ENCODE results near the gene TMEM150C.

The TMEM150C gene

DNA sequence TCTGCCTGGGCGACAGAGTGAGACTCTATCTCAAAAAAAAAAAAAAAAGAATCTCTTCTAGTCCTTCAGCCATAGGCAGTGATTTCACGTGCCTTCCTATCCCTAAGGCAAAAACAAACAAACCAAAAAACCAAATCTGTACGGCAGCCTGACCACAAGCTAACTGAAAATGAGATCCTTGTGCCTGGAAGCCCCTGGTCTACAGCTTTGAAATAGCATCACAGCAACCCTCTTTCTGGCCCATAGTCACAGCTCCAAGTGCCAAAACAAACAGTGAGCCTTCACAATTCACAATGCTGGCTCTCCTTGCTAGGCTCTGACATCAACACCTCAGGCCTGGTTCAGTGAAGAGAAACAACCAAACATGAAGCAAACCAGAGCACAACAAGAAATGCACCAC is 46.1 kb downstream of the TMEM150C start:
- Mint-ChIP-seq H3K36me3 (no peaks in the 10 kb centered on the region), H3K4me1 (no peaks in the 10 kb centered on the region), H3K27me3 (peaks cover 8% of the 10 kb centered on the region), H3K27ac (no peak overlapping the region), H3K9me3 (no peaks in the 10 kb centered on the region), H3K4me3 (no peak overlapping the region)
- DNase-seq: no peak
- CTCF ChIA-PET: no interaction called here

DNA sequence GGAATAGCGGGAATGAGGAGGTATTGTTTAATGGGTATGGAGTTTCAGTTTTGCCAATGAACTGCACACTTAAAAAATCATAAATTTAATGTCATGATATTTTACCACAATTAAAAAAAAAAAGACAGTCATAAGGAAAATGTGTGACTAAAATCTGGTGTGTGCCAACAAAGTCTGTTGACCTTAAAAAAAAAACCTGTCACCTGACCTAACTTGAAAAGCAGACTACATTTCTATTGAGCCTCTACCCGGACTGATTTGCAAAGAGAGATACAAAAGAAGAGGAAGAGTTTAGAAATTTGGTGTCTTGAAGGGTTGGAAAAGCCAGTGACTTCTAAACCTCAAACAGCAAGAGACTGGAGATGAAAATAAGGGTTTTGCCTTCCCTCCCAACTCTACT is 48.4 kb downstream of the TMEM150C start:
- Mint-ChIP-seq H3K4me1 (no peaks in the 10 kb centered on the region), H3K9me3 (no peaks in the 10 kb centered on the region), H3K36me3 (no peaks in the 10 kb centered on the region), H3K4me3 (no peak overlapping the region), H3K27ac (no peak overlapping the region), H3K27me3 (peaks cover 15% of the 10 kb centered on the region)
- CTCF ChIA-PET: no interaction called here
- DNase-seq: no peak

DNA sequence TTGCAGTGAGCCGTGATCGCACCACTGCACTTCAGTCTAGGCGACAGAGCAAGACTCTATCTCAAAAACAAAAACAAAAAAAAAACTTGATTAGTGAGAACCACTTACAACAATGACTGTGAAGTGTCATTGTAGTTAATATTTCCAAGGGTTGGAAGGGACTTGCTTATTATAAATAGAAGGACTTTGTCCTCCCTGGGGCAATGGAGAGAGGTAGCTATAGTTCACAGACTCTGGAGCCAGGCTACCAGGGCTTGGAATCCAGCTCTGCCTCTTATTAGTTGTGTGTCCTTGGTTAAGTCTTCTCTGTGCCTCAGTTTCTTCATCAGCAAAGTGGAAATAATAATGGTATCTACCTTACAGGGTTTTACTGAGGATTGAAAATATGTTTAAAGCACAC is 51.6 kb downstream of the TMEM150C start:
- CTCF ChIA-PET: no interaction called here
- no peak overlapping the region for H3K27ac Mint-ChIP-seq
- no peaks in the 10 kb centered on the region for H3K36me3 Mint-ChIP-seq
- no peak overlapping the region for H3K4me3 Mint-ChIP-seq
- peaks cover 12% of the 10 kb centered on the region for H3K27me3 Mint-ChIP-seq
- H3K4me1 Mint-ChIP-seq: no peaks in the 10 kb centered on the region
- no peaks in the 10 kb centered on the region for H3K9me3 Mint-ChIP-seq
- DNase-seq: no peak

DNA sequence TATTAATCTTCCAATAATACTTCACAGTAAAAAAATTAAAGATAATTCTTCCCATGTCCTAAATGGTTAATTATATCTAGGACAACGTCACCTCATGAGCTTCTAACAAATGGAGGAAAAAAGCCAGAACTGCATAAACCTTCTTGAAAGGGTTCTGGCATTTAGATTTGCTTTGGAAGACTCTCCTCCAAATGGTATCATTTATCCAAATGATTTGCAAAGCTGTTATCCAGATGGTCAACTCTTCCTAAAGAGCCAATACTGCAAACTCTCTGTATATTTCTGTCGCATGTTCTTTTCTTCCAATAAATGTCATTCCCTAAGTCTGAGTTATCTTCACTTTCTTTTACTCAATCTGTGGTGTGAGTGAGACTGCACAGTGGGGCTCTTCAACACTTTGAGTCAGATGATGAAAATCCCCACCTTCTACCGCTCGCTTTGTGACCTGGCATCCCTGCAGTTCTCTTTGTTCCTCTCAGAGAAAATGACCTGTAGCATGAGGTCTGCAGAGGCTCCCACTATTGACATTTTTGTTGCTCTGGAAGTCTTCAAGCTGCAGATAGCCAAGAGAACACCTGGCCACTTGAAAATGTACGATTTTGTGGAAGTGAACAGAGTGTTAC is 52.9 kb downstream of the TMEM150C start:
- Mint-ChIP-seq H3K27ac (no peak overlapping the region), H3K4me3 (no peak overlapping the region), H3K36me3 (no peaks in the 10 kb centered on the region), H3K4me1 (no peaks in the 10 kb centered on the region), H3K9me3 (no peaks in the 10 kb centered on the region), H3K27me3 (peaks cover 12% of the 10 kb centered on the region)
- CTCF ChIA-PET: interaction anchor here (0.7 kb wide), 1 partner anchor 54 kb away, joined by 3 read pairs; no protein-coding TSS in a partner anchor
- no peak for DNase-seq

DNA sequence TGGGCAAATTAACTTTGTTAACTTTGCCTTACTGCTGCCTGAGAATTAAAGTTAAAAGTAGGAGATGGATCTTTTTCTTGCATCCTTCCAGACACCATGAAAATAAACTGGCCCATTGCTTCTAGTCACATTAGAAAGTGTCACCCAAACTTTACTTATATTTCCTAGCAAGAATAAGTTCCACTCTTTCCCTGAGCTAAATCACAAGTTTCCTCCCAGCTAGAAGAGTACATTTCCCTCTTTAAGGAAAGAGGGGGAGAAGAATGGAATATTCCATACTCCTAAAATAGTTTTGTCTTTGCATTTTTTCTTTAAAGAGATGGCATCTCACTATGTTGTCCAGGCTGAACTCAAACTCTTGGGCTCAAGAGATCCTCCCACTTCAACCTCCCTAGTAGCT is 53.8 kb downstream of the TMEM150C start:
- Mint-ChIP-seq H3K36me3 (no peaks in the 10 kb centered on the region), H3K27ac (no peak overlapping the region), H3K4me3 (no peak overlapping the region), H3K4me1 (no peaks in the 10 kb centered on the region), H3K9me3 (no peaks in the 10 kb centered on the region), H3K27me3 (peaks cover 10% of the 10 kb centered on the region)
- CTCF ChIA-PET: no interaction called here
- no peak for DNase-seq

DNA sequence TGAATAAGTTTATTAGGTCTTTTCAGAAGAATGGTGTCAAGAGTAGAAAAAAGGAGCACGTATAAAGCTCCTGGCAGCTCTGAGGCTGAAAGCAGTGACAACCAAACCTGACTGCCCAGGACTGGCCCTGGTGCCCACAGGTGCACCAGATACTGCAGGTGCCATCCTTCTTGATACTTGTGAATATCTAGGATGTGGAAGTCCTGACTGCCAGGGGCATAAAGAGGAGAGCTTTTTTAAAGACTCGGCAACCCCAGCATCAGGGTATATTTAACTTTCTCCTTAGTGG is 60.7 kb downstream of the TMEM150C start:
- H3K9me3 Mint-ChIP-seq: no peaks in the 10 kb centered on the region
- H3K27ac Mint-ChIP-seq: no peak overlapping the region
- no peaks in the 10 kb centered on the region for H3K27me3 Mint-ChIP-seq
- no peak for DNase-seq
- H3K4me1 Mint-ChIP-seq: no peaks in the 10 kb centered on the region
- H3K4me3 Mint-ChIP-seq: no peak overlapping the region
- CTCF ChIA-PET: no interaction called here
- H3K36me3 Mint-ChIP-seq: no peaks in the 10 kb centered on the region

DNA sequence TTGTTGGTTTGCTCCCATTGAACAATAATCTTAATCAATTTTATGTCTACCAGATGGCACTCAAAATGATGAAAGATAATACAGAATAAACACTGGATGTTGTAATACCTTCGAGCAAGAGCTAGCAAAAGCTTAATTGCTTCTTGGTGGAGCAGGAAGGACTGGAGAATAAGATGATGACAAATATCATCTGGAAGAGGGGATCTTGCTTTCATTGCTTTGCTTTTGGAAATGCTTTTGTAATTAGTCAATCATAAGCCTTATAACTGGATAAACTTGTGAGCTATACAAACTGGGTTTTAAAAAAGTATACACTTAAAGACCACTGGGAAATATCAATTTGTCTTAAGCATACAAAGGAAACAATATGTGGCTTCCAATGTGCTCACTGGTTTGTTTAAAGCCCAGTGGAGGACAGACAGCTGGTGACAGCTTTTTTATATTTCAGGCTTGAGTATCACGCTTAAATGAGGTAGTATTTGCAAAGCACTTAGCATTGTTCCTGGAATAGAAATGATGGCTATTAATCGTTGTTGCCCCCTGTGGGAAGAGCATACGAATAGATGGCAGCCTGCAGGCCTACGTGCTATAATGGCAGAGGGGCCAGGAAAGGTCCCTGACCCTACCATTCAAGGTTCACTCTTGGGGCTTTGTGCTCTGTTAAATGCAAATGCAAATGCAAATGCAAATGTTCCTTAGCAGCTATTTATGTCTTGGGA is 61.2 kb downstream of the TMEM150C start:
- no peaks in the 10 kb centered on the region for H3K36me3 Mint-ChIP-seq
- no peak for DNase-seq
- CTCF ChIA-PET: no interaction called here

DNA sequence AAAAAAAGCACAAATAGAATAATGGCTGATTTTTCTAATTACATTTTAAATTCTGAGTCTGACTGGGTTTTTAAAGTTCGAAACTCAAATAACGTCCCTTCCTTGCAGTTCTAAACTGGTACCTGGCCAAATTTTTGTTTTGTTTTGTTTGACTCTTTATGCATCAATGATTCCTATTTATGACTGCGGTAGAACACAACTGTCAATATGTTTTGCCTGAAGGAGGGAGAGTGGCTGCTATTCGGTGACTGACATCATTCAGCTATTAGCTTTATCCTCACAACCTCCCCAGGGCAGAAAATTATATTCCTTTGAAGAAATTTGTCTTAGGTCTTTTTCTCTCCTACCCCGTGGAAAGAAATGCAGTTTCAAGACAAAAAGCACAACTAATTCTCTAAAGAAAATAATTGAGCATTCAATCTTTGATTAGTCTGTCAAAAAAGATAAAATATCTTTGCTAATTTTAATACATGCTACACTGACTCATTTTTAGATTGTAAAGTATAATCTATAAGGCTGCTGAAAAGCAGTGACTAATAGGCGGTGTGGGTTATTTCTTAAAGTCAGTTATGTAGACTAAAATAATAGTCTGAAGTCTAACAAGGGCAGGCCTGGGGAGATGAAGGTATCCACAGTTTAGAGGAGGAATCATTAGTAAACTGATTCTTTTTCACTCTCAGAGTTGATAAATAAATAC is 61.9 kb downstream of the TMEM150C start:
- Mint-ChIP-seq H3K36me3 (no peaks in the 10 kb centered on the region), H3K9me3 (no peaks in the 10 kb centered on the region), H3K4me1 (no peaks in the 10 kb centered on the region), H3K27me3 (no peaks in the 10 kb centered on the region), H3K4me3 (no peak overlapping the region), H3K27ac (no peak overlapping the region)
- CTCF ChIA-PET: no interaction called here
- no peak for DNase-seq

More for the DNA sequence above, 61.2 kb downstream of the TMEM150C start:
- Mint-ChIP-seq H3K27ac (no peak overlapping the region), H3K9me3 (no peaks in the 10 kb centered on the region), H3K4me1 (no peaks in the 10 kb centered on the region), H3K4me3 (no peak overlapping the region), H3K27me3 (no peaks in the 10 kb centered on the region)

DNA sequence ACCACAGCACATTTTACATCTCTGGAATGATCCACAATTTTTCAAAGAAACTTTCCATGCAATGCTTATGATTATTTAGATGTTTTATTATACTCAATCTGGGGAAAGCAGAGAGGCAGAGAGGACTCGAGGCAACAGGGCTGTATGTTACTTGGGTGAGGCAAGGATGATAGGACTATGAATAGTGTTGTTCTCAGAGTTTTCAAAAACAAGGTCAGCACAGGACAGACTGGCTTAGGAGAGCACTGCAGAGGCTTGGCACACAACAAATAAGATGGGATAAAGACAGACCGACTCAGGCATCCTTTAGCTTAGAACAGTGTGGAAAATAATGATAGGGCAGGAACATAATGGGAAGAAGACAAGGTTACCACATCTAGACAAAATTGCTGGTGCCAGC is 65.4 kb downstream of the TMEM150C start:
- CTCF ChIA-PET: no interaction called here
- no peak for DNase-seq
- H3K4me1 Mint-ChIP-seq: no peaks in the 10 kb centered on the region
- H3K9me3 Mint-ChIP-seq: no peaks in the 10 kb centered on the region
- H3K27ac Mint-ChIP-seq: no peak overlapping the region
- no peaks in the 10 kb centered on the region for H3K36me3 Mint-ChIP-seq
- H3K27me3 Mint-ChIP-seq: no peaks in the 10 kb centered on the region
- no peak overlapping the region for H3K4me3 Mint-ChIP-seq

DNA sequence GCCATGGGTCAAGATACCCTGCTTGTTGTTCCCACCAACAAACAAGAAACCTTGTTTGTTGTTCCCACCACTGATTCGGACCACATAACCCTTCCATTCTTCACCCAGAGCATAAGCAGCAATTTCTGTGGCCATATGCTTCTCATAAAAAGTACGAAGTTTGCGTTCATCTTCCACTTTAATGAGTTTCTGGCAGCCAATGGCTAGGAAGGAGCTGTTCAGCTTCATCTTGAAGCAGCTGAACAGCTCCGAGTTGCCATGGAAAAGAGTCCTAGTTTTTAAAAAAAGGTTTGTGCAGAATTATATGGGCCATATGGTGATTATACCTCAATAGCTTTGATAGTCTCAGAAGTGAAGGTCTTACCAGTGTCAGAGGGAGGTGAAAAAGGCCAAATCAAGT is 66.1 kb downstream of the TMEM150C start:
- no peak for DNase-seq
- Mint-ChIP-seq H3K36me3 (no peaks in the 10 kb centered on the region), H3K4me1 (no peaks in the 10 kb centered on the region), H3K4me3 (no peak overlapping the region), H3K9me3 (no peaks in the 10 kb centered on the region), H3K27ac (no peak overlapping the region), H3K27me3 (no peaks in the 10 kb centered on the region)
- CTCF ChIA-PET: no interaction called here

DNA sequence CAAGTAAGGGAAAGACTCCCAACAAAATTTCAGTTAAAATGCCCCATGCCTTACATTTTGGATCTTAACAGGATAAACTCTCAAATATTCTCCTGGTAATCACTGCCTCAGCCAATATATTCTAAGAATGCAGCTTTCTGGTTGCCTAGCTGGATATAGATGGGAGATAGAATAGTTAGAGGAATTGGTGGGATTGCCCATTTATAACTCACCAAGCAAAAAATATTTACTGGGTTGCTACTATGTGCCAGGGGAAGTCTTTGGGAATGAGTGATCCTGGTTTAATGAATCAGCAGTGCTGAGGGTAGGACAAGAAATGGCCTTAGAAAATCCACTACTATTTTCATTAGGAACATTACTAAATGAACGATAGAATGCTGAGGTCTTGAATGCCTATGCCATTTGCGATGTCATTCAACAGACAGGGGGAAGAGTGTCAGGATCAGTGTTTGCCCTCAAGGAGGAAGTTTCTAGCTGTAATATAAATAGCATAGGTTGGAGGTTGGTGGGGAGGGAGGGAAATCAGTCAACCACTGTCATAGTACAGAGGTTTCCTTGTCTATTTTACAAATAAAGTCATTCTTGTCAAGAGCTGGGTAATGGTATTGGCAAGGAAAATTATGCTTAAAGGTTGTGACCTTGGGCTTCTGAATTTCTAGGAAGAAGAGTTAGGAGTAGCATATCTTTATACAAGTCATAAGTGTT is 67.9 kb downstream of the TMEM150C start:
- DNase-seq: no peak
- CTCF ChIA-PET: no interaction called here
- H3K27ac Mint-ChIP-seq: no peak overlapping the region
- H3K27me3 Mint-ChIP-seq: no peaks in the 10 kb centered on the region
- H3K4me1 Mint-ChIP-seq: no peaks in the 10 kb centered on the region
- no peaks in the 10 kb centered on the region for H3K36me3 Mint-ChIP-seq
- H3K4me3 Mint-ChIP-seq: no peak overlapping the region
- H3K9me3 Mint-ChIP-seq: no peaks in the 10 kb centered on the region

DNA sequence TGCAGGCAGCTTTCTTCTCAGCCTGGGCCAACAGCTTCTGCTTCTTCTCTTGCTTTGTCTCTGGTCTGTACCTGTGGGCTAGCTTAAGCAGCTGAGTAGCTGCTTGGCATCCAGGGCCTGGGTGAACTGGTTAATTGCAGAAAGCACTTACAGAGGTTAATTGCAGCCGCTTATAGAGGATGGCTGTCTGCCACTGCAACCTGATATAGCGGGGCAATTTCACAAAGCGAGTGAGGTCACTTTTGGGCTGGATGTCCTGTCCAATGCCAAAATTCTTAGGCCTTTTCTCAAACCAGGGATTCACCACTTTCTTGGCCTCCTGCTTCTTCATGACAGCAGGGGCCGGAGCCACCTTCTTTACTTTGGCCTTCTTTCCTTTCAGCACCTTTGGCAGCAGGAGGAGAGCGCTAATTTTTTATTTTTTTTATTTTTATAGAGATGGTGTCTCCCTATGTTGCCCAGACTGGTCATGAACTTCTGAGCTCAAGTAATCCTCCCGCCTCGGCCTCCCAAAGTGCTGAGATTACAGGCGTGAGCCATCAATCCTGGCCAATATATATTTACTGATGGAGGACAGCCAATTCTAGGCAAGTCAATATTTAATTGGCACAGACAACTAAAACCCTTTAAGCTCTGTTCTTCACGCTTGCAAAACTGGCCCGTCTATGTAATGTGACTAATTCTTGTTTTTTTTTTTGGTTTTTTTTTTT is 70.4 kb downstream of the TMEM150C start:
- H3K4me1 Mint-ChIP-seq: no peaks in the 10 kb centered on the region
- no peaks in the 10 kb centered on the region for H3K27me3 Mint-ChIP-seq
- DNase-seq: no peak
- H3K36me3 Mint-ChIP-seq: no peaks in the 10 kb centered on the region
- H3K27ac Mint-ChIP-seq: no peak overlapping the region
- no peak overlapping the region for H3K4me3 Mint-ChIP-seq
- H3K9me3 Mint-ChIP-seq: no peaks in the 10 kb centered on the region
- CTCF ChIA-PET: interaction anchor here (0.6 kb wide), 1 partner anchor 29 kb away, joined by 3 read pairs; no protein-coding TSS in a partner anchor

DNA sequence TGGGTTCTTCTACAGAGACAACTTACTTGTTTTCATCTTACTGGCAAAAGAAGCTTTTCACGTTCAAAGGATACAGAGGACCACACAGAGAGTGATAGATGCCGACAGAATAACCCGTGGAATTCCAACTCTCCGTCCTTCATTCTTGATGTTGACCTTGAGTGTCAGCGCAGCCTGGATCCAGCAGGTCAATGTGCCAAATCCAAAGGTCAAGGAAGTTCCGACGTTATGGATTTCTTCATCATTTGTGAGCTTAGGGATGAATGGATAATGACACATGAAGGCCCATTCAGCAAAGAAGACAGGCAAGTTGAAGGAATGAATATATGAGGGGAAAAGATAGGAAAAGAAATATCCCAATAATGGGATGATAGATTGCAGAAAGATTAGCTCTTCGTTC is 71.8 kb downstream of the TMEM150C start:
- CTCF ChIA-PET: no interaction called here

DNA sequence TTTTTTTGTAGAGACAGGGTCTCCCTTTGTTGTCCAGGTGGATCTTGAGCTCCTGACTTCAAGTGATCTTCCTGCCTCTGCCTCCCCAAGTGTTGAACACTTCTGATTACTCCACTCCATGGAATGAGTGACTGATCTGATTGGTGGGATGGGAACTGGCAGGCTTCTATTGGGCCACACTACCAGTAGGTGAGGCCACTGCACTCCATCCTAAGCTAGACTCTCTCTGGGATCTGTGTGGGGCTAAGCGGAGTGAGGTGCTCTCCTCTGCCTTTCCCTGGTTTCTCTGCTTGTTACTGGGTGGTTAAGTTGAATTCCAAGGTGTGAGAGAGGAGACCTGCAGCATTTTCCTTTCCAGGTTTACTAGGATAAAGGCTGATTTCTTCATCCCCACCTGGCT is 72.7 kb downstream of the TMEM150C start:
- no peaks in the 10 kb centered on the region for H3K36me3 Mint-ChIP-seq
- H3K4me3 Mint-ChIP-seq: no peak overlapping the region
- no peaks in the 10 kb centered on the region for H3K9me3 Mint-ChIP-seq
- CTCF ChIA-PET: interaction anchor here (0.6 kb wide), 1 partner anchor 192 kb away, joined by 3 read pairs; no protein-coding TSS in a partner anchor
- H3K4me1 Mint-ChIP-seq: no peaks in the 10 kb centered on the region
- no peaks in the 10 kb centered on the region for H3K27me3 Mint-ChIP-seq
- no peak for DNase-seq
- H3K27ac Mint-ChIP-seq: no peak overlapping the region

More for the DNA sequence above, 71.8 kb downstream of the TMEM150C start:
- Mint-ChIP-seq H3K27ac (no peak overlapping the region), H3K4me1 (no peaks in the 10 kb centered on the region), H3K4me3 (no peak overlapping the region), H3K9me3 (no peaks in the 10 kb centered on the region), H3K36me3 (no peaks in the 10 kb centered on the region), H3K27me3 (no peaks in the 10 kb centered on the region)
- DNase-seq: no peak
